C4-2B (cell line): ENCODE measurements around the gene FAM135A.

ENCODE experiments used
- ZFX ChIP-seq: fragments of 450-650 bp; IDR thresholded peaks from 2 replicates; pipeline ENCODE4 v1.6.1; 2017
- TF ChIP-seq, protein P1 (sequence below): fragments of 450-650 bp; conservative IDR thresholded peaks from 2 replicates; pipeline ENCODE4 v1.5.1; 2017; ENCODE audit warnings: mild to moderate bottlenecking

DNA sequence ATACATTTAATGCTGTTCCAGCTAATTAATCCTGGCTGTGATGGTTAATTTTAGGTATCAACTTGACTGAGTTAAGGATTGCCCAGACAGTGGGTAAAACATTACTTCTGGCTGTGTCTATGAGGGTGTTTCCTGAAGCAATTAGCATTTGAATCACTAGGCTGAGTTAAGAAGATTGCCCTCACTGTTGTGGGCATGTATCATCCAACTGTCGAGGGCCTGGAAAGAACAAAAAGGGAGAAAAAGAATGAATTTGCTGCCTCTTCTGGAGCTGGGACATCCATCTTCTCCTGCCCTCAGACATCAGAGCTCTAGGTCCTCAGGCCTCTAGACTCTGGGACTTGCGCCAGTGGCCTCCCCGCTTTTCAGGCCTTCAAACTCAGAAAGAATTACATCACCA, 187.7 kb downstream of the FAM135A start:
- TF ChIP-seq, protein P1, sequence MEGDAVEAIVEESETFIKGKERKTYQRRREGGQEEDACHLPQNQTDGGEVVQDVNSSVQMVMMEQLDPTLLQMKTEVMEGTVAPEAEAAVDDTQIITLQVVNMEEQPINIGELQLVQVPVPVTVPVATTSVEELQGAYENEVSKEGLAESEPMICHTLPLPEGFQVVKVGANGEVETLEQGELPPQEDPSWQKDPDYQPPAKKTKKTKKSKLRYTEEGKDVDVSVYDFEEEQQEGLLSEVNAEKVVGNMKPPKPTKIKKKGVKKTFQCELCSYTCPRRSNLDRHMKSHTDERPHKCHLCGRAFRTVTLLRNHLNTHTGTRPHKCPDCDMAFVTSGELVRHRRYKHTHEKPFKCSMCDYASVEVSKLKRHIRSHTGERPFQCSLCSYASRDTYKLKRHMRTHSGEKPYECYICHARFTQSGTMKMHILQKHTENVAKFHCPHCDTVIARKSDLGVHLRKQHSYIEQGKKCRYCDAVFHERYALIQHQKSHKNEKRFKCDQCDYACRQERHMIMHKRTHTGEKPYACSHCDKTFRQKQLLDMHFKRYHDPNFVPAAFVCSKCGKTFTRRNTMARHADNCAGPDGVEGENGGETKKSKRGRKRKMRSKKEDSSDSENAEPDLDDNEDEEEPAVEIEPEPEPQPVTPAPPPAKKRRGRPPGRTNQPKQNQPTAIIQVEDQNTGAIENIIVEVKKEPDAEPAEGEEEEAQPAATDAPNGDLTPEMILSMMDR = no peak
- TF ChIP-seq ZFX = no peak
